Activated B cell treated with CpG ODN at 0.5 μM for 24 hours (primary cell): ENCODE results near the gene RMDN3. TPM values are rescaled to one million over a fixed set of nuclear protein-coding genes. Genes with fewer than 3 reads are reported as not detected.
A peak's percentile ranks its signal among the peaks of the same experiment; 100 is the strongest.

Source experiments
- ATAC-seq: fragments of 200-7000 bp; cut with Tn5 transposase; one replicate; pipeline ENCODE4 v1.10.0; 2021; ENCODE audit warnings: low read depth, mild to moderate bottlenecking, moderate library complexity
- CTCF ChIA-PET: fragments of 350-600 bp; sonication (Branson Sonifier 250); formaldehyde crosslinking; loops from one replicate; lab custom pipeline; 2021; ENCODE audit warnings: antibody characterized with exemption; lab: Charles Lee
- POLR2A ChIA-PET: fragments of 350-600 bp; sonication (Branson Sonifier 250); formaldehyde crosslinking; loops from one replicate; lab custom pipeline; 2021; ENCODE audit warnings: antibody characterized with exemption; lab: Charles Lee
- DNase-seq: peaks from one replicate; pipeline ENCODE4 v3.0.0; 2022
- H3K27ac Mint-ChIP-seq: one replicate; pipeline ENCODE4 v1.8.0; 2020; ENCODE audit warnings: mixed read lengths
- H3K27me3 Mint-ChIP-seq: one replicate; pipeline ENCODE4 v1.8.0; 2021; ENCODE audit warnings: mixed read lengths
- H3K36me3 Mint-ChIP-seq: one replicate; pipeline ENCODE4 v1.8.0; 2021; ENCODE audit warnings: low read depth, mixed read lengths
- H3K4me1 Mint-ChIP-seq: one replicate; pipeline ENCODE4 v1.8.0; 2021; ENCODE audit warnings: mixed read lengths
- H3K4me3 Mint-ChIP-seq: one replicate; pipeline ENCODE4 v1.8.0; 2020; ENCODE audit warnings: mild to moderate bottlenecking, mixed read lengths
- H3K9me3 Mint-ChIP-seq: one replicate; pipeline ENCODE4 v1.8.0; 2020; ENCODE audit warnings: mixed read lengths
- CTCF ChIP-seq: fragments of 200-600 bp; IDR thresholded peaks from one replicate; pipeline ENCODE4 v1.8.0; 2022; ENCODE audit warnings: antibody characterized with exemption, mild to moderate bottlenecking
- intact Hi-C: fragments of 100-400 bp; cut with micrococcal nuclease; formaldehyde crosslinking; loops from one replicate; pipeline ENCODE4 v1.15.1; 2024
- total RNA-seq: library from RNA; stranded (reverse); gene quantifications from 2 replicates; pipeline ENCODE4 v1.2.3, GENCODE V29; 2022

RMDN3 gene
- total RNA-seq, 1 donor from 2014 or later: 25.6 TPM

DNA sequence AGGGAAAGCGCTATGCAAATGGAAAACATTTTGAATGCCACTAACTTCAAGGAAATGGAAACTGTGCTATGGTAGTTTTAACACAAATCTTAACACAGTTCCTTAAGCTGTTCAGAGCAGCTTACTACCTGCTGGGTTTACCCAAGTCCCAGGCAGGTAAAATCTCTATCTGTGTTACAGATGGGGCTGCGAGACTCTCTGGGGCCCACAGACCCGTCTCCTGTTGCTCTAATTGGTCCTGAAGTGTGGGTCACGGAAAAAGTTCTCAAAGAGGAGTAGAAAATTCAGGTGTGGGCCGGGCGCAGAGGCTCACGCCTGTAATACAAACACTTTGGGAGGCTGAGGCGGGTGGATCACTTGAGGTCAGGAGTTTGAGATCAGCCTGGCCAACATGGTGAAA lies 34.9 kb upstream of the RMDN3 start:
- Mint-ChIP-seq H3K27me3 (no peaks in the 10 kb centered on the region), H3K36me3 (peaks cover 19% of the 10 kb centered on the region), H3K4me3 (no peak overlapping the region), H3K9me3 (no peaks in the 10 kb centered on the region), H3K27ac (no peak overlapping the region), H3K4me1 (peaks cover 11% of the 10 kb centered on the region)
- intact Hi-C loops: loop anchor here (10.0 kb wide), 1 partner anchor 425 kb away; no protein-coding TSS in a partner anchor
- no peak for TF ChIP-seq CTCF
- ATAC-seq (no peak), DNase-seq (no peak)
- ChIA-PET POLR2A (interaction anchor here (0.7 kb wide), 1 partner anchor 20 kb away, joined by 6 read pairs; the partner anchor contains the start of gene C15orf62), CTCF (interaction anchor here (0.6 to 1.5 kb wide), 3 partner anchors 8 to 51 kb away, joined by 3 to 6 read pairs (median 6); no protein-coding TSS in a partner anchor)

GRCh38 chr15:40789119-40789518 lies 34.1 kb upstream of the RMDN3 start:
- no peak for ATAC-seq
- no peaks in the 10 kb centered on the region for H3K27me3 Mint-ChIP-seq
- DNase-seq: no peak
- peaks cover 23% of the 10 kb centered on the region for H3K36me3 Mint-ChIP-seq
- intact Hi-C loops: loop anchor here (10.0 kb wide), 1 partner anchor 424 kb away; no protein-coding TSS in a partner anchor
- no peak for TF ChIP-seq CTCF
- no peaks in the 10 kb centered on the region for H3K9me3 Mint-ChIP-seq
- no peak overlapping the region for H3K4me3 Mint-ChIP-seq
- CTCF ChIA-PET: interaction anchor here (0.6 kb wide), 2 partner anchors 42 to 70 kb away, joined by 3 to 6 read pairs; no protein-coding TSS in a partner anchor
- POLR2A ChIA-PET: interaction anchor here (0.5 to 0.6 kb wide), 2 partner anchors 46 to 528 kb away, joined by 4 to 6 read pairs; no protein-coding TSS in a partner anchor
- peaks cover 11% of the 10 kb centered on the region for H3K4me1 Mint-ChIP-seq
- H3K27ac Mint-ChIP-seq: no peak overlapping the region

DNA sequence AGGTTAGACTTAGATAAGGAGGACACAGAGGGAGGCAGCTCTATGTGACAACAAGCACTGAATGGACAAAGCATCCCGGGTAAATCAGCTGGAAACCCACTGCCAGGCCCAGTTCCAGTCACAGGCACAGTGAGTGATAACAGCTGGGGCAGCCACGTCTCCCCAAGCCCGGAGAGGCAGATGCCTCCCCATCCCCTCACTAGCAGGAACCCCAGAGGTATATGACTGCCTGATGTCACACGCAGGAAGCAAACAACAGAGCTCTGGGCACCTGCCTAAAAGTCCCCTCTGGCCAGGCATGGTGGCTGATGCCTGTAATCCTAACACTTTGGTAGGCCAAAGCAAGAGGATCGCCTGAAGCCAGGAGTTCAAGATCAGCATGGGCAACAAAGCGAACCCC lies 32.9 kb upstream of the RMDN3 start:
- Mint-ChIP-seq H3K4me3 (no peak overlapping the region), H3K4me1 (peaks cover 11% of the 10 kb centered on the region), H3K9me3 (no peaks in the 10 kb centered on the region), H3K36me3 (peaks cover 18% of the 10 kb centered on the region), H3K27me3 (no peaks in the 10 kb centered on the region), H3K27ac (no peak overlapping the region)
- no peak for TF ChIP-seq CTCF
- DNase-seq: no peak
- ChIA-PET CTCF (interaction anchor here (0.8 to 3.6 kb wide), 2 partner anchors 41 to 269 kb away, joined by 3 to 12 read pairs; no protein-coding TSS in a partner anchor), POLR2A (no interaction called here)
- ATAC-seq: no peak
- intact Hi-C loops: loop anchor here (10.0 kb wide), 1 partner anchor 423 kb away; no protein-coding TSS in a partner anchor

- Mint-ChIP-seq H3K4me3 (no peak overlapping the region), H3K27ac (peak overlapping the region; percentile 24), H3K9me3 (no peaks in the 10 kb centered on the region), H3K27me3 (no peaks in the 10 kb centered on the region), H3K4me1 (peaks cover 15% of the 10 kb centered on the region), H3K36me3 (peaks cover 19% of the 10 kb centered on the region)
- DNase-seq (no peak), ATAC-seq (no peak)
- ChIA-PET CTCF (interaction anchor here (0.8 to 3.6 kb wide), 2 partner anchors 41 to 268 kb away, joined by 3 to 12 read pairs; no protein-coding TSS in a partner anchor), POLR2A (interaction anchor here (1.3 kb wide), 1 partner anchor 17 kb away, joined by 3 read pairs; no protein-coding TSS in a partner anchor)
- no peak for TF ChIP-seq CTCF
- intact Hi-C loops: loop anchor here (10.0 kb wide), 1 partner anchor 423 kb away; no protein-coding TSS in a partner anchor
These were observed 32.3 kb upstream of the RMDN3 start for GRCh38 chr15:40787344-40787841.

DNA sequence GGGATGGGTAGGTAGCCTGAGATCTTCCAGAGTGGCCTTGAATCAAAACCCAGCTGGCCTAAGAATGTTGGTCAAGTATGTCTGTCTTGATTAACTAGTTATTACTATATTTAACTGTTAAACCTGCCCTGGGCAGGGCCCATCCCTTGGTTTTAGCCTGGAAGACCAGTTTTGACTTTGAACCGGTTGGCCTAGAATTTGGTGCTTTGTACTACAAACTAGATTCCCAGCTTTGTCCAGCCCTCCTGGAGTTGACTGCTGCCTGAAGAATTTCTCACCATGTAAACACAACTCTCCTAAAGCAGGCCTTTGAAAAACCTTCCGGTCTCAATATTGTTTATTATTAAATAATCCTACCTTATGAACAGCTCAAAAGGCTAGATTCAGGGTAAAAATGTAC lies 30.8 kb upstream of the RMDN3 start:
- ChIA-PET POLR2A (no interaction called here), CTCF (interaction anchor here (1.0 to 3.6 kb wide), 3 partner anchors 39 to 267 kb away, joined by 4 to 12 read pairs (median 5); no protein-coding TSS in a partner anchor)
- Mint-ChIP-seq H3K27me3 (no peaks in the 10 kb centered on the region), H3K36me3 (peaks cover 11% of the 10 kb centered on the region), H3K27ac (no peak overlapping the region), H3K4me3 (no peak overlapping the region), H3K9me3 (no peaks in the 10 kb centered on the region), H3K4me1 (peaks cover 16% of the 10 kb centered on the region)
- ATAC-seq (no peak), DNase-seq (no peak)
- intact Hi-C loops: loop anchor here (10.0 kb wide), 1 partner anchor 421 kb away; no protein-coding TSS in a partner anchor
- no peak for TF ChIP-seq CTCF
